Thoracic aorta (tissue), 2 donors: ENCODE data around the gene ARHGEF11. TPM values are rescaled to one million over a fixed set of nuclear protein-coding genes. Genes with fewer than 3 reads are reported as not detected.

Experiments used
- ATAC-seq: fragments of 150-250 bp; one replicate; pipeline ENCODE4 v1.8.0; 2017; ENCODE audit warnings: low read depth; ENCODE audit not compliant: insufficient number of reproducible peaks, low FRiP score
- DNase-seq: peaks from one replicate; pipeline ENCODE4 v3.0.0-alpha.2; 2020; ENCODE audit warnings: low spot score
- H3K27ac ChIP-seq, 2 donors: fragments of 200-600 bp; sonication (generic); 1 replicate in 1 of 2; 2 replicates in 1 of 2; pipeline ENCODE4 v1.5.1; 2016; ENCODE audit warnings: mild to moderate bottlenecking in 2 of 2, moderate library complexity in 2 of 2
- H3K27me3 ChIP-seq: fragments of 200-600 bp; sonication (generic); replicated peaks from 2 replicates; pipeline ENCODE4 v1.6.0; 2016; ENCODE audit warnings: mild to moderate bottlenecking; ENCODE audit not compliant: insufficient read depth
- H3K36me3 ChIP-seq: fragments of 200-600 bp; sonication (generic); one replicate; pipeline ENCODE4 v1.5.1; 2016
- H3K4me1 ChIP-seq, 2 donors: fragments of 200-600 bp; sonication (generic); 1 replicate in 1 of 2; 2 replicates in 1 of 2; pipeline versions ENCODE4 v1.5.1 to v1.6.0; 2016; ENCODE audit warnings: low read depth in 2 of 2, mild to moderate bottlenecking in 1 of 2; ENCODE audit not compliant: control insufficient read depth in 1 of 2
- H3K4me3 ChIP-seq: fragments of 200-600 bp; sonication (generic); 2 replicates; pipeline ENCODE4 v1.5.1; 2016; ENCODE audit warnings: mild to moderate bottlenecking
- H3K9me3 ChIP-seq: fragments of 200-600 bp; sonication (generic); 2 replicates; pipeline ENCODE4 v1.5.1; 2016
- CTCF ChIP-seq: fragments of 200-600 bp; sonication (generic); IDR thresholded peaks from one replicate; pipeline ENCODE4 v1.5.1; 2019; ENCODE audit warnings: antibody characterized with exemption
- total RNA-seq, 2 donors: library from RNA; depleted of rRNA; stranded (reverse); fragments of >200 nt; gene quantifications; one replicate each; pipeline versions ENCODE4 v1.1.0 to v1.2.3, GENCODE V29; 2016

ARHGEF11 gene
- total RNA-seq, 2 donors from 2014 or later: 40.3 to 40.6 TPM

GRCh38 chr1:156993426-156994147 is 52.0 kb downstream of the ARHGEF11 start:
- DNase-seq: no peak
- Histone ChIP-seq H3K9me3 (no peaks in the 10 kb centered on the region), H3K4me1 (no peaks in the 10 kb centered on the region), H3K27ac (no peak overlapping the region), H3K4me3 (no peak overlapping the region), H3K27me3 (no peaks in the 10 kb centered on the region), H3K36me3 (no peaks in the 10 kb centered on the region)
- no peak for TF ChIP-seq CTCF
- no peak for ATAC-seq

GRCh38 chr1:156992215-156992614 is 53.3 kb downstream of the ARHGEF11 start:
- no peak for TF ChIP-seq CTCF
- Histone ChIP-seq H3K9me3 (no peaks in the 10 kb centered on the region), H3K4me1 (no peaks in the 10 kb centered on the region), H3K36me3 (no peaks in the 10 kb centered on the region), H3K27ac (no peak overlapping the region), H3K4me3 (no peak overlapping the region), H3K27me3 (no peaks in the 10 kb centered on the region)
- DNase-seq (no peak), ATAC-seq (no peak)

- H3K9me3 ChIP-seq: no peaks in the 10 kb centered on the region
- H3K27ac ChIP-seq: no peak overlapping the region
- H3K4me3 ChIP-seq: no peak overlapping the region
- H3K36me3 ChIP-seq: peaks cover 14% of the 10 kb centered on the region
- no peak for ATAC-seq
- no peaks in the 10 kb centered on the region for H3K27me3 ChIP-seq
- no peaks in the 10 kb centered on the region for H3K4me1 ChIP-seq
- no peak for DNase-seq
- no peak for TF ChIP-seq CTCF
Measured at GRCh38 chr1:156987715-156988114, 57.8 kb downstream of the ARHGEF11 start.

GRCh38 chr1:156980551-156980950 is 65.0 kb downstream of the ARHGEF11 start:
- Histone ChIP-seq H3K27me3 (no peaks in the 10 kb centered on the region), H3K4me3 (no peak overlapping the region), H3K36me3 (peaks cover 30% of the 10 kb centered on the region), H3K4me1 (no peaks in the 10 kb centered on the region), H3K27ac (no peak overlapping the region), H3K9me3 (no peaks in the 10 kb centered on the region)
- TF ChIP-seq CTCF: no peak
- DNase-seq (no peak), ATAC-seq (no peak)

GRCh38 chr1:156975084-156975483 is 70.5 kb downstream of the ARHGEF11 start:
- Histone ChIP-seq H3K9me3 (no peaks in the 10 kb centered on the region), H3K4me1 (no peaks in the 10 kb centered on the region), H3K36me3 (peaks cover 28% of the 10 kb centered on the region), H3K4me3 (no peak overlapping the region), H3K27ac (no peak overlapping the region), H3K27me3 (no peaks in the 10 kb centered on the region)
- TF ChIP-seq CTCF: no peak
- DNase-seq (no peak), ATAC-seq (no peak)
